SK-N-SH (cell line): ENCODE data around the gene KCNK17. TPM values are rescaled to one million over a fixed set of nuclear protein-coding genes. Genes with fewer than 3 reads are reported as not detected.

Experiments
- CTCF ChIA-PET: fragments of 300-600, 350-600 bp; formaldehyde crosslinking; extraction: SDS; loops from one replicate; lab custom pipeline; 2021; lab: Yijun Ruan, JAX
- POLR2A ChIA-PET: fragments of 350-600 bp; sonication (Branson Sonifier 250); formaldehyde crosslinking; extraction: SDS; loops from one replicate; lab custom pipeline; 2020; ENCODE audit warnings: antibody characterized with exemption, inconsistent platforms; lab: Yijun Ruan, JAX
- DNase-seq: peaks from one replicate; pipeline ENCODE4 v3.0.0; 2012
- H2AFZ ChIP-seq: fragments of 200-600 bp; sonication (generic); 2 replicates; pipeline ENCODE4 v1.8.1; 2016; ENCODE audit warnings: antibody characterized with exemption, mild to moderate bottlenecking, low read depth
- H3F3A ChIP-seq: fragments of 200-600 bp; sonication (generic); replicated peaks from 2 replicates; pipeline ENCODE3; 2016; ENCODE audit warnings: antibody characterized with exemption, mild to moderate bottlenecking; ENCODE audit not compliant: insufficient read depth
- H3K27ac ChIP-seq, 2 experiments: fragments of 200-500 bp in 1 of 2; fragments of 200-600 bp in 1 of 2; sonication (Bioruptor generic) in 1 of 2; sonication (generic), shearing (Covaris generic) in 1 of 2; 2 replicates each; pipeline versions ENCODE4 v1.5.1 to v1.6.1; 2014 to 2016; ENCODE audit warnings: low read depth in 2 of 2, inconsistent platforms in 1 of 2, low read length in 1 of 2, mild to moderate bottlenecking in 1 of 2, mixed read lengths in 1 of 2
- H3K27me3 ChIP-seq: fragments of 200-600 bp; sonication (generic), shearing (Covaris generic); 2 replicates; pipeline ENCODE4 v1.6.1; 2016; ENCODE audit warnings: mixed run types; ENCODE audit not compliant: insufficient read depth
- H3K36me3 ChIP-seq, 2 experiments: fragments of 200-500 bp in 1 of 2; fragments of 200-600 bp in 1 of 2; sonication (Bioruptor generic) in 1 of 2; sonication (generic) in 1 of 2; replicated peaks in 1 of 2; 2 replicates each; pipeline versions ENCODE3 to v1.5.1; 2014 to 2016; ENCODE audit warnings: low read length in 1 of 2, mild to moderate bottlenecking in 1 of 2; ENCODE audit not compliant: insufficient read depth in 2 of 2, control insufficient read depth in 1 of 2
- H3K4me1 ChIP-seq, 2 experiments: fragments of 200-500 bp in 1 of 2; fragments of 200-600 bp in 1 of 2; sonication (Bioruptor generic) in 1 of 2; sonication (generic), shearing (Covaris generic) in 1 of 2; 2 replicates each; pipeline versions ENCODE4 v1.5.1 to v1.6.1; 2014 to 2016; ENCODE audit warnings: low read depth in 1 of 2, low read length in 1 of 2, mixed run types in 1 of 2; ENCODE audit not compliant: insufficient read depth in 2 of 2, control insufficient read depth in 1 of 2
- H3K4me2 ChIP-seq: fragments of 200-600 bp; sonication (generic), shearing (Covaris generic); 2 replicates; pipeline ENCODE4 v1.6.1; 2017; ENCODE audit warnings: mixed run types
- H3K4me3 ChIP-seq, 2 experiments: fragments of 200-500 bp in 1 of 2; fragments of 200-600 bp in 1 of 2; sonication (Bioruptor generic) in 1 of 2; sonication (generic), shearing (Covaris generic) in 1 of 2; 2 replicates each; pipeline versions ENCODE4 v1.5.1 to v1.8.1; 2014 to 2016; ENCODE audit warnings: low read depth in 2 of 2, inconsistent platforms in 1 of 2, low read length in 1 of 2, mild to moderate bottlenecking in 1 of 2, mixed read lengths in 1 of 2, moderate library complexity in 1 of 2
- H3K79me2 ChIP-seq: fragments of 200-600 bp; sonication (generic); 2 replicates; pipeline ENCODE4 v1.8.1; 2017; ENCODE audit warnings: mild to moderate bottlenecking; ENCODE audit not compliant: insufficient read depth
- H3K9ac ChIP-seq: fragments of 200-600 bp; sonication (generic); 2 replicates; pipeline ENCODE4 v1.6.1; 2017; ENCODE audit warnings: mixed run types
- H3K9me2 ChIP-seq: fragments of 200-600 bp; sonication (generic); 2 replicates; pipeline ENCODE4 v1.6.1; 2017; ENCODE audit warnings: mixed run types
- H3K9me3 ChIP-seq: fragments of 200-600 bp; sonication (generic); 2 replicates; pipeline ENCODE4 v1.6.1; 2017; ENCODE audit warnings: mixed run types, mild to moderate bottlenecking, moderate library complexity
- H4K20me1 ChIP-seq: fragments of 200-600 bp; sonication (generic); 2 replicates; pipeline ENCODE4 v1.6.1; 2017; ENCODE audit warnings: mild to moderate bottlenecking, mixed run types; ENCODE audit not compliant: insufficient read depth
- EZH2phosphoT487 ChIP-seq: fragments of 200-600 bp; sonication (generic); IDR thresholded peaks from 2 replicates; pipeline ENCODE4 v1.6.1; 2017; ENCODE audit warnings: low read depth, mixed run types, mild to moderate bottlenecking, antibody characterized with exemption, moderate library complexity, borderline replicate concordance
- FOSL2 ChIP-seq: IDR thresholded peaks from 2 replicates; pipeline ENCODE4 v1.4.0; 2012; ENCODE audit warnings: low read depth, mild to moderate bottlenecking, moderate library complexity, borderline replicate concordance
- FOXJ3 ChIP-seq: sonication (generic); formaldehyde crosslinking; IDR thresholded peaks from 2 replicates; pipeline ENCODE4 v1.5.1; 2020; ENCODE audit warnings: mild to moderate bottlenecking, missing genetic modification reagents
- FOXM1 ChIP-seq: IDR thresholded peaks from 2 replicates; pipeline ENCODE4 v1.4.0; 2012; ENCODE audit warnings: low read depth, mild to moderate bottlenecking
- MXI1 ChIP-seq: IDR thresholded peaks from 2 replicates; pipeline ENCODE4 v1.6.1; 2012; ENCODE audit warnings: mild to moderate bottlenecking, low read depth, low read length, improper control_type of control experiment
- POLR2AphosphoS5 ChIP-seq: IDR thresholded peaks from 2 replicates; pipeline ENCODE4 v1.6.1; 2012; ENCODE audit warnings: low read depth, low read length
- RCOR1 ChIP-seq: fragments of 150-350 bp; IDR thresholded peaks from 2 replicates; pipeline ENCODE4 v1.6.1; 2017; ENCODE audit warnings: antibody characterized with exemption, low read length
- SIN3A ChIP-seq: IDR thresholded peaks from 2 replicates; pipeline ENCODE4 v1.6.1; 2012; ENCODE audit warnings: low read depth, mild to moderate bottlenecking, low read length, moderate library complexity, borderline replicate concordance
- TCF12 ChIP-seq: IDR thresholded peaks from 2 replicates; pipeline ENCODE4 v1.4.0; 2012
- WGBS: methylation state at CpG from one replicate; pipeline ENCODE4 v1.1.6; 2017; ENCODE audit warnings: low lambda C conversion rate; 5-methylcytosine and 5-hydroxymethylcytosine counted together
- polyA plus RNA-seq, 3 experiments: library from polyadenylated mRNA; depleted of rRNA; stranded (reverse); fragments of >200 nt; gene quantifications; 2 replicates each; pipeline ENCODE4 v1.2.3, GENCODE V29; 2012
- TF ChIP-seq, protein P1 (sequence below): IDR thresholded peaks from 2 replicates; pipeline ENCODE4 v1.6.1; 2012; ENCODE audit warnings: mild to moderate bottlenecking, low read depth, low read length, moderate library complexity
- TF ChIP-seq, protein P2 (sequence below): IDR thresholded peaks from 2 replicates; pipeline ENCODE4 v1.4.0; 2012; ENCODE audit warnings: low read depth, borderline replicate concordance
- TF ChIP-seq, protein P3 (sequence below): IDR thresholded peaks from 2 replicates; pipeline ENCODE4 v1.4.0; 2012; ENCODE audit warnings: low read depth, borderline replicate concordance

KCNK17 gene
- polyA plus RNA-seq, 1 of the 3 experiments (the other 2 are of a cell fraction) = not detected

DNA sequence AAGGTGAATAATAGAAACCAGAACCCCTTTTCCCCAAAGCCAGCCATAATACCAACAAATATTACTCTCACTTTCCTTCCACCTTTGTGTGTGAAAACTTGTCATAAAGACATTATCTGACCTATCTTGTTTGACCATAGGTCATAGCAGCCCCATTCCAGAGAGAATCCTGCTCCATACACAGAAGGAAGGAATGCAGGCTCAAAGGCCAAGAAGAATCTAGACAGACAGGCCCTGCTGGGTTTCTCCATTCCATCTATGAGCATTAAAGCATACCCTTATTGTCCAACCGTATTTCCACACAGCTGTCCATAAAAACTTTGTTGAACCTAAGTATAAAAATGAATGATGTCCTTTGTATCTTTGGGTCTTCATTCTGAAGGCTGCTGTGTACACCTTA, 44.3 kb downstream of the KCNK17 start:
- WGBS = 20% methylated on average over 1 of the region's 1 CpG

DNA sequence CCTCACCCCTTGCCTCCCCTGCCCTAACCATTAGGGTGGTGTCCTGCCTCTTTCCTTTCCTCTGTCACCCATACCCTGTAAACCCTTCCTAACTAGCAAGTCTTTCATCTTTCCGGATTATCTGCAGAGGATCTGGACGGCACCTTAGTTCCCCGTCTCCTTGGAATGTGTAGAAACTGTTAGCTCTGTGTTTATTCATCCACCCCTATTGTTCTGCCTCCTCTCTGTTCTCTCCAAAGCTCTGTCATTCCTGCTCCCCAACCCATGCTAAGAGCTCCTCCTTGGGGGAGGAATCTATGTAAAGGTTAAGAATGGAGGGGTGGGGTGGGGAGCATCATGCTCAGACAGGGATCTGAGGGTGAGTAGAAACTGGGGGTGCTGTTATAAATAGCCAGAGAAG, 45.5 kb downstream of the KCNK17 start:
- no peaks in the 10 kb centered on the region for H3K36me3 ChIP-seq
- H2AFZ ChIP-seq = no peak overlapping the region
- no peaks in the 10 kb centered on the region for H3K4me1 ChIP-seq
- no peaks in the 10 kb centered on the region for H3F3A ChIP-seq
- H3K79me2 ChIP-seq = no peaks in the 10 kb centered on the region
- no peaks in the 10 kb centered on the region for H3K9me2 ChIP-seq
- H3K9me3 ChIP-seq = no peaks in the 10 kb centered on the region
- WGBS = 57% methylated on average over 3 of the region's 3 CpGs
- no peaks in the 10 kb centered on the region for H4K20me1 ChIP-seq
- TF ChIP-seq FOXJ3 (CRISPR knock-in tag) (no peak), MXI1 (no peak), RCOR1 (no peak), FOXM1 (no peak), EZH2phosphoT487 (no peak), POLR2AphosphoS5 (no peak)
- TF ChIP-seq, protein P1, sequence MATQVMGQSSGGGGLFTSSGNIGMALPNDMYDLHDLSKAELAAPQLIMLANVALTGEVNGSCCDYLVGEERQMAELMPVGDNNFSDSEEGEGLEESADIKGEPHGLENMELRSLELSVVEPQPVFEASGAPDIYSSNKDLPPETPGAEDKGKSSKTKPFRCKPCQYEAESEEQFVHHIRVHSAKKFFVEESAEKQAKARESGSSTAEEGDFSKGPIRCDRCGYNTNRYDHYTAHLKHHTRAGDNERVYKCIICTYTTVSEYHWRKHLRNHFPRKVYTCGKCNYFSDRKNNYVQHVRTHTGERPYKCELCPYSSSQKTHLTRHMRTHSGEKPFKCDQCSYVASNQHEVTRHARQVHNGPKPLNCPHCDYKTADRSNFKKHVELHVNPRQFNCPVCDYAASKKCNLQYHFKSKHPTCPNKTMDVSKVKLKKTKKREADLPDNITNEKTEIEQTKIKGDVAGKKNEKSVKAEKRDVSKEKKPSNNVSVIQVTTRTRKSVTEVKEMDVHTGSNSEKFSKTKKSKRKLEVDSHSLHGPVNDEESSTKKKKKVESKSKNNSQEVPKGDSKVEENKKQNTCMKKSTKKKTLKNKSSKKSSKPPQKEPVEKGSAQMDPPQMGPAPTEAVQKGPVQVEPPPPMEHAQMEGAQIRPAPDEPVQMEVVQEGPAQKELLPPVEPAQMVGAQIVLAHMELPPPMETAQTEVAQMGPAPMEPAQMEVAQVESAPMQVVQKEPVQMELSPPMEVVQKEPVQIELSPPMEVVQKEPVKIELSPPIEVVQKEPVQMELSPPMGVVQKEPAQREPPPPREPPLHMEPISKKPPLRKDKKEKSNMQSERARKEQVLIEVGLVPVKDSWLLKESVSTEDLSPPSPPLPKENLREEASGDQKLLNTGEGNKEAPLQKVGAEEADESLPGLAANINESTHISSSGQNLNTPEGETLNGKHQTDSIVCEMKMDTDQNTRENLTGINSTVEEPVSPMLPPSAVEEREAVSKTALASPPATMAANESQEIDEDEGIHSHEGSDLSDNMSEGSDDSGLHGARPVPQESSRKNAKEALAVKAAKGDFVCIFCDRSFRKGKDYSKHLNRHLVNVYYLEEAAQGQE = no peak
- TF ChIP-seq, protein P2, sequence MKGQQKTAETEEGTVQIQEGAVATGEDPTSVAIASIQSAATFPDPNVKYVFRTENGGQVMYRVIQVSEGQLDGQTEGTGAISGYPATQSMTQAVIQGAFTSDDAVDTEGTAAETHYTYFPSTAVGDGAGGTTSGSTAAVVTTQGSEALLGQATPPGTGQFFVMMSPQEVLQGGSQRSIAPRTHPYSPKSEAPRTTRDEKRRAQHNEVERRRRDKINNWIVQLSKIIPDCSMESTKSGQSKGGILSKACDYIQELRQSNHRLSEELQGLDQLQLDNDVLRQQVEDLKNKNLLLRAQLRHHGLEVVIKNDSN = no peak
- TF ChIP-seq, protein P3, sequence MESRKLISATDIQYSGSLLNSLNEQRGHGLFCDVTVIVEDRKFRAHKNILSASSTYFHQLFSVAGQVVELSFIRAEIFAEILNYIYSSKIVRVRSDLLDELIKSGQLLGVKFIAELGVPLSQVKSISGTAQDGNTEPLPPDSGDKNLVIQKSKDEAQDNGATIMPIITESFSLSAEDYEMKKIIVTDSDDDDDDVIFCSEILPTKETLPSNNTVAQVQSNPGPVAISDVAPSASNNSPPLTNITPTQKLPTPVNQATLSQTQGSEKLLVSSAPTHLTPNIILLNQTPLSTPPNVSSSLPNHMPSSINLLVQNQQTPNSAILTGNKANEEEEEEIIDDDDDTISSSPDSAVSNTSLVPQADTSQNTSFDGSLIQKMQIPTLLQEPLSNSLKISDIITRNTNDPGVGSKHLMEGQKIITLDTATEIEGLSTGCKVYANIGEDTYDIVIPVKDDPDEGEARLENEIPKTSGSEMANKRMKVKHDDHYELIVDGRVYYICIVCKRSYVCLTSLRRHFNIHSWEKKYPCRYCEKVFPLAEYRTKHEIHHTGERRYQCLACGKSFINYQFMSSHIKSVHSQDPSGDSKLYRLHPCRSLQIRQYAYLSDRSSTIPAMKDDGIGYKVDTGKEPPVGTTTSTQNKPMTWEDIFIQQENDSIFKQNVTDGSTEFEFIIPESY = no peak
- TF ChIP-seq, all 33 proteins: peak for 0
- POLR2A ChIA-PET = interaction anchor here (0.5 kb wide), 1 partner anchor 10 kb away, joined by 3 read pairs; no protein-coding TSS in a partner anchor
- no peaks in the 10 kb centered on the region for H3K27me3 ChIP-seq
- H3K9ac ChIP-seq = no peak overlapping the region
- H3K27ac ChIP-seq = no peak overlapping the region
- H3K4me2 ChIP-seq = no peak overlapping the region
- CTCF ChIA-PET = interaction anchor here (2.1 kb wide), 1 partner anchor 35 kb away, joined by 10 read pairs; no protein-coding TSS in a partner anchor
- no peak overlapping the region for H3K4me3 ChIP-seq
- DNase-seq = no peak

More for the DNA sequence above, 44.3 kb downstream of the KCNK17 start:
- ChIA-PET CTCF (no interaction called here), POLR2A (no interaction called here)
- H4K20me1 ChIP-seq = no peaks in the 10 kb centered on the region
- H3K36me3 ChIP-seq = no peaks in the 10 kb centered on the region
- no peaks in the 10 kb centered on the region for H3K9me2 ChIP-seq
- H2AFZ ChIP-seq = no peak overlapping the region
- no peak for TF ChIP-seq MXI1
- no peak for TF ChIP-seq FOSL2
- no peak for TF ChIP-seq TCF12
- no peak for TF ChIP-seq SIN3A
- TF ChIP-seq, protein P3 = no peak
- no peak overlapping the region for H3K9ac ChIP-seq
- no peaks in the 10 kb centered on the region for H3K79me2 ChIP-seq
- no peak overlapping the region for H3K4me3 ChIP-seq
- no peaks in the 10 kb centered on the region for H3F3A ChIP-seq
- H3K27ac ChIP-seq = no peak overlapping the region
- no peak for DNase-seq
- H3K4me2 ChIP-seq = no peak overlapping the region
- no peaks in the 10 kb centered on the region for H3K4me1 ChIP-seq
- H3K9me3 ChIP-seq = no peaks in the 10 kb centered on the region
- no peaks in the 10 kb centered on the region for H3K27me3 ChIP-seq
